GM19193 (cell line): Measurements from ENCODE around the gene CUEDC2.

ENCODE experiments used
- POLR2A ChIP-seq: IDR thresholded peaks from 4 replicates; pipeline ENCODE4 v1.6.1; 2011; ENCODE audit not compliant: insufficient read depth, insufficient read length; ENCODE audit errors: extremely low read depth

The CUEDC2 gene

DNA sequence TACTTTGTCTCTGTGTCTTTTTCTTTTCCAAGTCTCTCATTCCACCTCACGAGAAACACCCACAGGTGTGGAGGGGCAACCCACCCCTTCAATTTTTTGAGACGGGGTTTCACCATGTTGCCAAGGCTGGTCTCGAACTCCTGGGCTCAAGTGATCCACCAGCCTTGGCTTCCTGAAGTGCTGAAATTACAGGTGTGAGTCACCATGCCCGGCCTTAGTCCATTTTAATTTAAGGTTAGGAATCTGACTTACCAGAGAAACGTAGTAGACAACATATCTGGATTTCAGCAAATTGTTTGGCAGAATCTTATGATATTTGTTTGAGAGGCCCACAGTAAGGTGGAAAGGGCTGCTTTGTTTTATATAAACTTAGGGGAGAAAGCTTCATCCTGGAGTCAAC lies 40.1 kb downstream of the CUEDC2 start:
- no peak for TF ChIP-seq POLR2A

- TF ChIP-seq POLR2A = no peak
Measured at GRCh38 chr10:102389894-102390293, 42.5 kb downstream of the CUEDC2 start.

- TF ChIP-seq POLR2A = no peak
Measured at GRCh38 chr10:102384606-102385429, 47.6 kb downstream of the CUEDC2 start.

DNA sequence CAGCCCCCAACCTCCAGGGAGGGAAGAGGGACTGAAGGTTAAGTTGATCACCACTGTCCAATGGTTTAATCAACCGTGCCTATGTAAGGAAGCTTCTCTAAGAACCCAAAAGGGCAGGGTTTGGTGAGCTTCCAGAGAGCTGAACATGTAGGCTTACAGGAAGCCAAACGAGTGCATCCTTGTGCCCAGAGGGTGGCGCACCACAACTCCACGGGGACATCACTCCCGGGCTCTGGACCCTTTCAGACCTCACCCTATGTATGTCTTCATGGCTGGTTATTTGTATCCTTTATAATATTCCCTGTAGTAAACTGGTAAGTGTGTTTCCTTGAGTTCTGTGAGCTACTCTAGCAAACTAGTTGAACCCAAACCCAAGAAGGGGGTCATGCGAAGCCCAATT lies 48.3 kb downstream of the CUEDC2 start:
- TF ChIP-seq POLR2A = no peak

GRCh38 chr10:102382871-102383270 lies 49.5 kb downstream of the CUEDC2 start:
- no peak for TF ChIP-seq POLR2A

DNA sequence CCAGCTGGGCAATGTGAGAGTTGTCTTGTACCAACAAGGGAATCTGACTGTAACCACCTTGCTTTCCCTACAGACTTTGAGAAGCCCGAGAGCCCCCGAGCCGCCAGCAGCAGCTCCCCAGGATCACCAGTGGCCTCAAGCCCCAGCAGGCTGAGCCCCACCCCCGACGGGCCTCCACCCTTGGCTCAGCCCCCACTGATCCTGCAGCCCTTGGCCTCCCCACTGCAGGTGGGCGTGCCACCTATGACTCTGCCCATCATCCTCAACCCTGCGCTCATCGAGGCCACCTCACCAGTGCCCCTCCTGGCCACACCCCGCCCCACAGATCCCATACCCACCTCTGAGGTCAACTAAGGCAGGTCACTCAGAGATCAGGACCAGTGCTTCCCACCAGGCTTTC lies 50.4 kb downstream of the CUEDC2 start:
- TF ChIP-seq POLR2A = no peak

DNA sequence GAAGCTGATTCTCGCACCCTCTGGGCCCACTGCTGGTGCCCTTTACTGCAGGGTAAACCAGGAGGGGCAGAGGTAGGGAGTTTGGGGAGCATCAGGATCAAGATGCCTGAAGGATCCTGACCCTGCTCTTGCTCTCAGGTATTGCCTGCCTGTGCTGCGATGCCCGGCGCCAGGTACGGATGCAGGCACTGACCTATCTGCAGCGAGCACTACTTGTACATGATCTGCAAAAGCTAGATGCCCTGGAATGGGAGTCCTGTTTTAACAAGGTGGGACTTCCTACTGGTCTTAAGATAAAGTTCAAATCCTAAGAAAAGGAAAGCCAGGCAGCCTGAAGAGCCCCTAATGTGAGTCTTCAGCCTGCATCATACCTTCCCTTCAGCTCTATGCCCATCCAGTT lies 53.0 kb downstream of the CUEDC2 start:
- no peak for TF ChIP-seq POLR2A

DNA sequence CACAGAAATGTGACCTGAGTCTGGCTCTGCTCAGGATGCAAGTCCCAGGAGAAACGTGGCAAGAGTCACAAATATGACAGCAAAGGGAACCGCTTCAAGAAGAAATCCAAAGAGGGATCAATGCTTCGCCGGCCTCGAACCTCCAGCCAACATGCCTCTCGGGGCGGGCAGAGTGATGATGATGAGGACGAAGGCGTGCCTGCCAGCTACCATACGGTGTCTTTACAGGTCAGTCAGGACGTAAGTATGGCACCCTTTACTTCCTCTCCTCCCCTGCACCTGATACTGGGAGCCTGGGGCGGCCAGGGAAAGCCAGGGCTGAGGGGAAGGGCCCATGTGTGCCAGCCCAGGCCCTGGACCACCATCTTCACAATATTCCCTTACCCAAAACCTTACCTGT lies 55.5 kb downstream of the CUEDC2 start:
- TF ChIP-seq POLR2A = no peak

GRCh38 chr10:102375867-102376266 lies 56.5 kb downstream of the CUEDC2 start:
- no peak for TF ChIP-seq POLR2A

GRCh38 chr10:102375250-102375649 lies 57.1 kb downstream of the CUEDC2 start:
- TF ChIP-seq POLR2A = no peak
